RWPE2 (cell line): ENCODE data around the gene TESK2.
"Not testable (repeated sequence)": the region's sequence is repeated elsewhere in the genome, so short reads cannot be mapped to it uniquely, and the experiment has no call there.

Experiments used
- ATAC-seq: fragments of 200-7000 bp; cut with Tn5 transposase; 3 replicates; pipeline ENCODE4 v1.9.1; 2021; ENCODE audit warnings: low read depth
- DNase-seq: peaks from one replicate; pipeline ENCODE4 v3.0.0-alpha.2; 2020; ENCODE audit warnings: low spot score
- H3K27ac ChIP-seq: fragments of 450-650 bp; 2 replicates; pipeline ENCODE4 v1.5.1; 2017; ENCODE audit warnings: mild to moderate bottlenecking; ENCODE audit not compliant: poor library complexity, severe bottlenecking
- H3K27me3 ChIP-seq: fragments of 250-450 bp; sonication (Bioruptor Pico); 2 replicates; pipeline ENCODE4 v1.5.1; 2021; ENCODE audit warnings: mild to moderate bottlenecking, moderate library complexity; ENCODE audit not compliant: insufficient read depth, poor library complexity, severe bottlenecking
- H3K36me3 ChIP-seq: fragments of 250-450 bp; sonication (Bioruptor Pico); 2 replicates; pipeline ENCODE4 v1.5.1; 2020; ENCODE audit warnings: low read depth, mild to moderate bottlenecking, moderate library complexity
- H3K4me1 ChIP-seq: fragments of 250-450 bp; sonication (Bioruptor Pico); 2 replicates; pipeline ENCODE4 v1.5.1; 2021; ENCODE audit warnings: mild to moderate bottlenecking, moderate library complexity; ENCODE audit not compliant: insufficient read depth, poor library complexity, severe bottlenecking
- H3K4me3 ChIP-seq: fragments of 250-450 bp; sonication (Bioruptor Pico); 2 replicates; pipeline ENCODE4 v1.5.1; 2021; ENCODE audit warnings: mild to moderate bottlenecking, moderate library complexity; ENCODE audit not compliant: severe bottlenecking
- H3K9me3 ChIP-seq: fragments of 250-450 bp; sonication (Bioruptor Pico); 2 replicates; pipeline ENCODE4 v1.5.1; 2021; ENCODE audit warnings: mild to moderate bottlenecking, moderate library complexity; ENCODE audit not compliant: severe bottlenecking
- TF ChIP-seq, protein P1 (sequence below): fragments of 450-650 bp; IDR thresholded peaks from one replicate; pipeline ENCODE4 v1.5.1; 2017; ENCODE audit warnings: mild to moderate bottlenecking, moderate library complexity; ENCODE audit not compliant: poor library complexity, severe bottlenecking

Gene TESK2

DNA sequence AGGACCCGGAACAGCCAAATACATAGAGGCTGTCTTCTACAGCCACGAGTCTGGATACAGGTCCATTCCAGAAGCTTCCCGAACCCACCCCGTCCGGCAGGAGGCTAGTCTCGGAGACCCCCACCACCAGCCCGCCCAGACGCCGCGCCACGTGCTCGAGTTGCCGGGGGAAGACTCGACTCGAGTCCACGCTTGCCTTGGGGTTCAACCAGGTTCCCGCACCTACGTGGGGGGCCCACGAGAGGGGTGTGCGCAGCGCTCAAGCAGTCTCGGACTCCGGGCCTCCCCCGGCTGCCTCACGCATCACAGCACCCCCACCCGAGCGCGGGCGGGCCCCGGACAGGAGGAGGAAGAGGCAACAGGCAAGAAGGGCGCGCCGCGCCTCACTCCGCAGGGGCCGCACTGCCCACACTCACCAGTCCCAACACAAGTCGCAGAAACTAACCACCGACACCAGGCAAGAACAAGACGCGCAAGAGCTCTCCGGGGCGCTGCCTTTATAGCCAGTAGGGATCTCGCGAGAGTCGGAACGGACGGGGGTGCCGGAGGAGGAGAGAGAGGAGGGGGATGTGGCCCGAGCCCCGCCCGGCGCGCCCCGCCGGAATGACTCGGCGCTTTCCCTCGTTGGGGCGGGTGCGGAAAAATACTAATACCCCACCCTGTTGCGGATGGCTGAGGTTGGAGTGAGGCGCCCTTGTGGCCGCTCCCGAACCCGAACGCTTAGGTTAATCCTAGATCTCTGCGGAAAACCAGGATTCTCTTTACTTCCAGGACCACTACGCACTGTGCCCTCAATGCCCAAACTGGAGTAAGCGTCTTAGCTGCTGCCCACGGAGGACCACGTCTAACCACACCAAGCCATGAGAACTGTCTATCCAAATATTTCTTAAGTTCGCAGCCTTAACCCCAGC is 30.7 kb upstream of the TESK2 start, which contains the start of gene PRDX1:
TSS of gene PRDX1 (minus strand) at position 472 of the 911 bp plus-strand sequence. CDS start 2,841 bp downstream, outside the sequence.
- DNase-seq (peak; percentile 91), ATAC-seq (peak; percentile 84)
- Histone ChIP-seq H3K27ac (peak within 1 kb of the TSS; percentile 54), H3K9me3 (no peaks in the 10 kb centered on the region), H3K4me1 (peaks cover 11% of the 10 kb centered on the region), H3K27me3 (no peaks in the 10 kb centered on the region), H3K36me3 (peaks cover 27% of the 10 kb centered on the region), H3K4me3 (peak within 1 kb of the TSS; percentile 79)
- TF ChIP-seq, protein P1, sequence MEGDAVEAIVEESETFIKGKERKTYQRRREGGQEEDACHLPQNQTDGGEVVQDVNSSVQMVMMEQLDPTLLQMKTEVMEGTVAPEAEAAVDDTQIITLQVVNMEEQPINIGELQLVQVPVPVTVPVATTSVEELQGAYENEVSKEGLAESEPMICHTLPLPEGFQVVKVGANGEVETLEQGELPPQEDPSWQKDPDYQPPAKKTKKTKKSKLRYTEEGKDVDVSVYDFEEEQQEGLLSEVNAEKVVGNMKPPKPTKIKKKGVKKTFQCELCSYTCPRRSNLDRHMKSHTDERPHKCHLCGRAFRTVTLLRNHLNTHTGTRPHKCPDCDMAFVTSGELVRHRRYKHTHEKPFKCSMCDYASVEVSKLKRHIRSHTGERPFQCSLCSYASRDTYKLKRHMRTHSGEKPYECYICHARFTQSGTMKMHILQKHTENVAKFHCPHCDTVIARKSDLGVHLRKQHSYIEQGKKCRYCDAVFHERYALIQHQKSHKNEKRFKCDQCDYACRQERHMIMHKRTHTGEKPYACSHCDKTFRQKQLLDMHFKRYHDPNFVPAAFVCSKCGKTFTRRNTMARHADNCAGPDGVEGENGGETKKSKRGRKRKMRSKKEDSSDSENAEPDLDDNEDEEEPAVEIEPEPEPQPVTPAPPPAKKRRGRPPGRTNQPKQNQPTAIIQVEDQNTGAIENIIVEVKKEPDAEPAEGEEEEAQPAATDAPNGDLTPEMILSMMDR, result no peak

DNA sequence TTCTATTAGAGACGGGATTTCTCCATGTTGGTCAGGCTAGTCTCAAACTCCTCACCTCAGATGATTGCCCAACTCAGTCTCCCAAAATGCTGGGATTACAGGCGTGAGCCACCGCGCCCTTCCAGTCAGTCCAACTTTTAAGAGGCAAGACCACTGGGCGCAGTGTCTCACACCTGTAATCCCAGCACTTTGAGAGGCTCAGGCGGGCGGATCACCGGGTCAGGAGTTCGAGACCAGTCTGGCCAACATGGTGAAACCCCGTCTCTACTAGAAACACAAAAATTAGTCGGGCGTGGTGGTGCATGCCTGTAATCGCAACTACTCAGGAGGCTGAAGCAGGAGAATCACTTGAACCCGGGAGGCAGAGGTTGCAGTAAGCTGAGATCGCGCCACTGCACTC is 28.8 kb upstream of the TESK2 start:
- H3K9me3 ChIP-seq, H3K27me3 ChIP-seq, H3K4me3 ChIP-seq, ATAC-seq, DNase-seq: not testable (repeated sequence)
- H3K36me3 ChIP-seq, result peaks cover 44% of the 10 kb centered on the region
- H3K27ac ChIP-seq, result peak overlapping the region; percentile 54
- peaks cover 11% of the 10 kb centered on the region for H3K4me1 ChIP-seq

GRCh38 chr1:45518910-45519309 is 27.9 kb upstream of the TESK2 start:
- no peak for ATAC-seq
- Histone ChIP-seq H3K36me3 (peaks cover 52% of the 10 kb centered on the region), H3K9me3 (no peaks in the 10 kb centered on the region), H3K4me3 (no peak overlapping the region), H3K27me3 (no peaks in the 10 kb centered on the region), H3K4me1 (peaks cover 14% of the 10 kb centered on the region), H3K27ac (peak overlapping the region; percentile 54)
- TF ChIP-seq, protein P1, result no peak
- no peak for DNase-seq

DNA sequence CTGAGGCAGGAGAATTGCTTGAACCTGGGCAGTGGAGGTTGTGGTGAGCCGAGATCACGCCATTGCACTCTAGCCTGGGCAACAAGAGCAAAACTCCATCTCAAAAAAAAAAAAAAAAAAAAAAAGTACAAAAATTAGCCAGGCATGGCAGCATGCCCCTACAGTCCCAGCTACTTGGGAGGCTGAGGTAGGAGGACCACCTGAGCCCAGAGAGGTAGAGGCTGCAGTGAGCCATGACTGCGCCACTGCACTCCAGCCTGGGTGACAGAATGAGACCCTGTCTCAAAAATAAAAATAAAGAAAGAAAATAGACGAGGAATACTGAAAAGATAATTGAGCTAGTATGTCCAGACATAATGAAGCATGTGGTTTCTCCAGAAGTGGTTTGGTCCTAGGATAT is 27.4 kb upstream of the TESK2 start:
- not testable (repeated sequence) for ATAC-seq, H3K27me3 ChIP-seq, H3K27ac ChIP-seq, H3K9me3 ChIP-seq, DNase-seq, H3K4me3 ChIP-seq
- H3K4me1 ChIP-seq, result peaks cover 14% of the 10 kb centered on the region
- H3K36me3 ChIP-seq, result peaks cover 58% of the 10 kb centered on the region

GRCh38 chr1:45516465-45516864 is 25.5 kb upstream of the TESK2 start:
- Histone ChIP-seq H3K4me1 (peaks cover 10% of the 10 kb centered on the region), H3K9me3 (no peaks in the 10 kb centered on the region), H3K27ac (peak overlapping the region; percentile 15), H3K27me3 (no peaks in the 10 kb centered on the region), H3K36me3 (peaks cover 77% of the 10 kb centered on the region), H3K4me3 (no peak overlapping the region)
- TF ChIP-seq, protein P1, result no peak
- peak; percentile 15; the same call in 1 of the 3 replicates for ATAC-seq
- DNase-seq, result no peak
